DOHH2 (cell line): ENCODE results near the gene NGDN.
"Not testable (repeated sequence)": the region's sequence is repeated elsewhere in the genome, so short reads cannot be mapped to it uniquely, and the experiment has no call there.

Source experiments
- H3F3A ChIP-seq: fragments of 200-600 bp; sonication (generic), shearing (Covaris generic); 2 replicates; pipeline ENCODE4 v1.6.0; 2016; ENCODE audit warnings: antibody characterized with exemption, mild to moderate bottlenecking; ENCODE audit not compliant: control insufficient read depth, insufficient read depth
- H3K27ac ChIP-seq: fragments of 200-600 bp; sonication (generic); 2 replicates; pipeline ENCODE4 v1.5.1; 2014; ENCODE audit warnings: low read depth, mild to moderate bottlenecking, low read length, moderate library complexity
- H3K27me3 ChIP-seq: fragments of 200-600 bp; sonication (generic); 2 replicates; pipeline ENCODE4 v1.6.1; 2014; ENCODE audit warnings: mild to moderate bottlenecking, low read length, mixed read lengths; ENCODE audit not compliant: control insufficient read depth
- H3K36me3 ChIP-seq: fragments of 200-600 bp; sonication (generic); 2 replicates; pipeline ENCODE4 v1.6.1; 2014; ENCODE audit warnings: mild to moderate bottlenecking, low read length, moderate library complexity, mixed read lengths; ENCODE audit not compliant: control insufficient read depth
- H3K4me1 ChIP-seq: fragments of 200-600 bp; sonication (generic); 2 replicates; pipeline ENCODE4 v1.6.1; 2014; ENCODE audit warnings: mild to moderate bottlenecking, low read length, mixed read lengths; ENCODE audit not compliant: control insufficient read depth
- H3K4me2 ChIP-seq: fragments of 200-600 bp; sonication (generic); 2 replicates; pipeline ENCODE4 v1.6.0; 2014; ENCODE audit warnings: mild to moderate bottlenecking, low read length, moderate library complexity
- H3K4me3 ChIP-seq: fragments of 200-600 bp; sonication (generic); 2 replicates; pipeline ENCODE4 v1.5.1; 2014; ENCODE audit warnings: mild to moderate bottlenecking, low read length, mixed read lengths
- H3K79me2 ChIP-seq: fragments of 200-600 bp; sonication (generic); 2 replicates; pipeline ENCODE4 v1.6.1; 2014; ENCODE audit warnings: mild to moderate bottlenecking, low read length, mixed read lengths; ENCODE audit not compliant: control insufficient read depth
- H3K9me2 ChIP-seq: fragments of 200-600 bp; sonication (generic); replicated peaks from 2 replicates; pipeline ENCODE4 v1.6.1; 2014; ENCODE audit warnings: mild to moderate bottlenecking, low read length, mixed read lengths; ENCODE audit not compliant: control insufficient read depth
- H3K9me3 ChIP-seq: fragments of 200-600 bp; sonication (generic); 2 replicates; pipeline ENCODE4 v1.6.1; 2014; ENCODE audit warnings: antibody characterized with exemption, low read length, mixed read lengths; ENCODE audit not compliant: control insufficient read depth, insufficient read depth
- H4K20me1 ChIP-seq: fragments of 200-600 bp; sonication (generic); 2 replicates; pipeline ENCODE4 v1.6.0; 2014; ENCODE audit warnings: low read depth, mild to moderate bottlenecking, antibody characterized with exemption, low read length, moderate library complexity; ENCODE audit not compliant: control insufficient read depth, insufficient read depth
- CTCF ChIP-seq: fragments of 200-600 bp; sonication (generic); IDR thresholded peaks from one replicate; pipeline ENCODE4 v1.5.1; 2014; ENCODE audit warnings: antibody characterized with exemption, mild to moderate bottlenecking, low read depth, low read length; ENCODE audit not compliant: poor library complexity, severe bottlenecking
- EZH2phosphoT487 ChIP-seq: fragments of 200-600 bp; sonication (generic); IDR thresholded peaks from 2 replicates; pipeline ENCODE4 v1.6.1; 2017; ENCODE audit warnings: borderline replicate concordance, mild to moderate bottlenecking, antibody characterized with exemption, low read length, moderate library complexity, mixed read lengths

Gene NGDN

GRCh38 chr14:23425169-23425568 lies 44.3 kb upstream of the NGDN start:
- TF ChIP-seq CTCF (no peak), EZH2phosphoT487 (no peak)
- Histone ChIP-seq H3F3A (no peaks in the 10 kb centered on the region), H3K9me2 (no peaks in the 10 kb centered on the region), H3K9me3 (no peaks in the 10 kb centered on the region), H3K27ac (no peak overlapping the region), H4K20me1 (no peaks in the 10 kb centered on the region), H3K27me3 (no peaks in the 10 kb centered on the region), H3K4me2 (no peak overlapping the region), H3K79me2 (no peaks in the 10 kb centered on the region), H3K4me3 (no peak overlapping the region), H3K36me3 (no peaks in the 10 kb centered on the region), H3K4me1 (no peaks in the 10 kb centered on the region)

- H3K9me3 ChIP-seq, H3K4me1 ChIP-seq, H3K36me3 ChIP-seq, H3K4me3 ChIP-seq, H3F3A ChIP-seq, H4K20me1 ChIP-seq, H3K9me2 ChIP-seq, H3K27me3 ChIP-seq, H3K79me2 ChIP-seq, H3K4me2 ChIP-seq, H3K27ac ChIP-seq: not testable (repeated sequence)
Measured at GRCh38 chr14:23425798-23426197, 43.7 kb upstream of the NGDN start.

GRCh38 chr14:23428686-23429495 lies 40.6 kb upstream of the NGDN start:
- Histone ChIP-seq H3K36me3 (no peaks in the 10 kb centered on the region), H3K9me3 (no peaks in the 10 kb centered on the region), H3F3A (no peaks in the 10 kb centered on the region), H3K4me1 (no peaks in the 10 kb centered on the region), H3K27me3 (no peaks in the 10 kb centered on the region), H3K79me2 (no peaks in the 10 kb centered on the region), H3K4me3 (no peak overlapping the region), H4K20me1 (no peaks in the 10 kb centered on the region), H3K27ac (no peak overlapping the region), H3K9me2 (no peaks in the 10 kb centered on the region), H3K4me2 (no peak overlapping the region)
- no peak for TF ChIP-seq CTCF
- TF ChIP-seq EZH2phosphoT487, result no peak

GRCh38 chr14:23430016-23430722 lies 39.3 kb upstream of the NGDN start:
- TF ChIP-seq EZH2phosphoT487, result no peak
- no peak for TF ChIP-seq CTCF
- no peaks in the 10 kb centered on the region for H3K4me1 ChIP-seq

More at GRCh38 chr14:23430016-23430722, 39.3 kb upstream of the NGDN start:
- H3K4me2 ChIP-seq, result no peak overlapping the region
- H3K4me3 ChIP-seq, result no peak overlapping the region
- H4K20me1 ChIP-seq, result no peaks in the 10 kb centered on the region
- H3F3A ChIP-seq, result no peaks in the 10 kb centered on the region
- no peaks in the 10 kb centered on the region for H3K79me2 ChIP-seq
- no peaks in the 10 kb centered on the region for H3K36me3 ChIP-seq
- H3K27me3 ChIP-seq, result no peaks in the 10 kb centered on the region
- no peaks in the 10 kb centered on the region for H3K9me2 ChIP-seq
- H3K27ac ChIP-seq, result no peak overlapping the region
- no peaks in the 10 kb centered on the region for H3K9me3 ChIP-seq
